Gastroesophageal sphincter (tissue), 3 donors: ENCODE measurements around the gene RYR2.

Experiments
- EP300 ChIP-seq: sonication (generic); formaldehyde crosslinking; IDR thresholded peaks from one replicate; pipeline ENCODE4 v1.6.1; 2017; ENCODE audit warnings: antibody characterized with exemption, mild to moderate bottlenecking
- POLR2A ChIP-seq, 2 donors: fragments of 450-650 bp; IDR thresholded peaks; one replicate each; pipeline ENCODE4 v1.6.1; 2017; ENCODE audit warnings: antibody characterized with exemption in 2 of 2, mild to moderate bottlenecking in 2 of 2, moderate library complexity in 1 of 2
- TF ChIP-seq, protein P1 (sequence below), 4 experiments: fragments of 200-600 bp in 2 of 4; fragments of 450-650 bp in 2 of 4; sonication (generic) in 1 of 4; IDR thresholded peaks; one replicate each; pipeline ENCODE4 v1.5.1; 2017 to 2019; ENCODE audit warnings: antibody characterized with exemption in 4 of 4, mild to moderate bottlenecking in 2 of 4, moderate library complexity in 2 of 4

DNA sequence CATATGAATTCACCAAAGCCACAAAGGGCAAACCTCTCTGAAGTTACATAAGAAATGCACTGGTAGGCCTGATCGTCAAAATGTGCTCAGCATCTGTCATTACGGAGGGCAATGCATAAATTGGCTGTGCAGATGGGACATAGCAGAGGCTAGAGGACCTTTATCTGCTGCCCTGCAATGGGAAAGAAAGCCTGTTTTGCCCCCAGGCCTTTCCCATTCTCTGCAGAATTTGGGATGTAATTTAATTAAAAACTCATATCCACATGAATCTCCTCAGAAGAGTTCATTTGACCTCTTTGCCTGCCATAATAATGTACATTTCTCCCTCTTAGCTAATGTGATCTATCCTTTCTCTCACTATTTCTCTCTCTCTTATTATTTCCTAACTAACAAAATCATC, 690.7 kb downstream of the RYR2 start:
- TF ChIP-seq, protein P1, sequence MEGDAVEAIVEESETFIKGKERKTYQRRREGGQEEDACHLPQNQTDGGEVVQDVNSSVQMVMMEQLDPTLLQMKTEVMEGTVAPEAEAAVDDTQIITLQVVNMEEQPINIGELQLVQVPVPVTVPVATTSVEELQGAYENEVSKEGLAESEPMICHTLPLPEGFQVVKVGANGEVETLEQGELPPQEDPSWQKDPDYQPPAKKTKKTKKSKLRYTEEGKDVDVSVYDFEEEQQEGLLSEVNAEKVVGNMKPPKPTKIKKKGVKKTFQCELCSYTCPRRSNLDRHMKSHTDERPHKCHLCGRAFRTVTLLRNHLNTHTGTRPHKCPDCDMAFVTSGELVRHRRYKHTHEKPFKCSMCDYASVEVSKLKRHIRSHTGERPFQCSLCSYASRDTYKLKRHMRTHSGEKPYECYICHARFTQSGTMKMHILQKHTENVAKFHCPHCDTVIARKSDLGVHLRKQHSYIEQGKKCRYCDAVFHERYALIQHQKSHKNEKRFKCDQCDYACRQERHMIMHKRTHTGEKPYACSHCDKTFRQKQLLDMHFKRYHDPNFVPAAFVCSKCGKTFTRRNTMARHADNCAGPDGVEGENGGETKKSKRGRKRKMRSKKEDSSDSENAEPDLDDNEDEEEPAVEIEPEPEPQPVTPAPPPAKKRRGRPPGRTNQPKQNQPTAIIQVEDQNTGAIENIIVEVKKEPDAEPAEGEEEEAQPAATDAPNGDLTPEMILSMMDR (IDR thresholded peaks at IDR 0.05) = no peak
- TF ChIP-seq POLR2A (IDR thresholded peaks at IDR 0.05) (no peak), EP300 (no peak)
